Mesodermal cell (in vitro differentiated cells): ENCODE measurements around the gene TBRG4.

Source experiments
- H3K27ac ChIP-seq: 2 replicates; pipeline ENCODE4 v1.7.0; 2013; ENCODE audit warnings: mild to moderate bottlenecking, low read depth, low read length, moderate library complexity; ENCODE audit not compliant: severe bottlenecking
- H3K36me3 ChIP-seq: 2 replicates; pipeline ENCODE4 v1.7.1; 2013; ENCODE audit warnings: mild to moderate bottlenecking, low read length, moderate library complexity; ENCODE audit not compliant: control insufficient read depth, insufficient read depth
- H3K4me1 ChIP-seq: one replicate; pipeline ENCODE4 v1.7.1; 2013; ENCODE audit warnings: mild to moderate bottlenecking, low read length; ENCODE audit not compliant: insufficient read depth, control insufficient read depth, poor library complexity, severe bottlenecking
- H3K4me3 ChIP-seq: 2 replicates; pipeline ENCODE4 v1.7.0; 2013; ENCODE audit warnings: low read length, control low read depth, mild to moderate bottlenecking; ENCODE audit not compliant: insufficient read depth, poor library complexity, severe bottlenecking; ENCODE audit errors: extremely low read depth
- H3K9me3 ChIP-seq: 2 replicates; pipeline ENCODE4 v1.7.1; 2013; ENCODE audit warnings: mild to moderate bottlenecking, low read length, moderate library complexity; ENCODE audit not compliant: control insufficient read depth
- WGBS, 2 experiments: methylation state at CpG; one replicate each; pipeline ENCODE4 v1.1.5; 2013; ENCODE audit warnings: missing lambda C conversion rate in 2 of 2; ENCODE audit not compliant: insufficient coverage in 2 of 2; 5-methylcytosine and 5-hydroxymethylcytosine counted together

Gene TBRG4

DNA sequence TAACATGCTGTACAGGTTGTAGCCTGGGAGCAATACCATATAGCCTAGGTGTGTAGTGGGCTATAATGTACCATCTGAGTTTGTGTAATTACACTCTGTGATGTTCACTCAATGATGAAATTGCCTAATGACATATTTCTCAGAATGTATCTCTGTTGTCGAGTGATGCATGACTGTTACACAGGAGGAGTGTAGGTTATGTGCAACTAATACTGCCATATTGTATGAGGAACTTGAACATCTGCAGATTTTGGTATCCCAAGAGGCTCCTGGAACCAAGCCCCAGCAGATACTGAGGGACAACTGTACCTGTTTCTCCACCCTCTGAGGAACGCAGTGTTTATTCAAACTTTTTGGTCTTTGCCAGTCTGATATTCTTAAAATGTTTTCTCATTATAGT lies 61.3 kb downstream of the TBRG4 start:
- Histone ChIP-seq H3K4me1 (no peaks in the 10 kb centered on the region), H3K4me3 (no peak overlapping the region), H3K36me3 (peaks cover 69% of the 10 kb centered on the region), H3K27ac (no peak overlapping the region), H3K9me3 (no peaks in the 10 kb centered on the region)
- 40% methylated on average over 1 of the region's 2 CpGs; no CpG with 5 or more reads in 1 of the 2 experiments for WGBS, 2 experiments
